HG03039 (cell line): ENCODE measurements around the gene CDH8.
"Not testable (repeated sequence)": the region's sequence is repeated elsewhere in the genome, so short reads cannot be mapped to it uniquely, and the experiment has no call there.

Experiments
- ATAC-seq: cut with Tn5 transposase; IDR thresholded peaks from one replicate; pipeline ENCODE4 v1.9.1; 2021; ENCODE audit warnings: mild to moderate bottlenecking, moderate library complexity; ENCODE audit not compliant: unreplicated experiment

CDH8 gene

DNA sequence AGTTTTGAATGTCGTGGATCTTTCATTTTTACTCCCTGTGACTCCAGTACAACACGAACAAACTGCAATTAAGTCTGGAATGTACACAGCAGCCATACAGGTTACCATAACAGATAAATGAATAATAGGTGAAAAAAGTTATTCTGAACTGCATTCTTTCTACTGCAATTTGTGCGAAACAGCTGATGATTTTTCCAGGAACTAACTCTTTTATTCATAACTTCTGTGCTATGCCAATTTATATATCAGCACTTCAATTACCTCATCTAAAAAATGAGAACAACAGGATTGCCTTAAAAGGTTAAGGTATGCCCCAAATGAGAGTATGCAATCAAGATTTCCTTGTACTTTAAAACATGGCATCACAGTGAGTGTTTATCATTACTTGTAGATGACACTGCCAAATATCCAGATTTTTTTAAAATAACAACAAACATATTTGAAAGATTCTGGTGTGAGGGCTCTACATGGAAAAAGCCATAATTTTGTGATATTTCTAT, 238.9 kb downstream of the CDH8 start:
- ATAC-seq = no peak

DNA sequence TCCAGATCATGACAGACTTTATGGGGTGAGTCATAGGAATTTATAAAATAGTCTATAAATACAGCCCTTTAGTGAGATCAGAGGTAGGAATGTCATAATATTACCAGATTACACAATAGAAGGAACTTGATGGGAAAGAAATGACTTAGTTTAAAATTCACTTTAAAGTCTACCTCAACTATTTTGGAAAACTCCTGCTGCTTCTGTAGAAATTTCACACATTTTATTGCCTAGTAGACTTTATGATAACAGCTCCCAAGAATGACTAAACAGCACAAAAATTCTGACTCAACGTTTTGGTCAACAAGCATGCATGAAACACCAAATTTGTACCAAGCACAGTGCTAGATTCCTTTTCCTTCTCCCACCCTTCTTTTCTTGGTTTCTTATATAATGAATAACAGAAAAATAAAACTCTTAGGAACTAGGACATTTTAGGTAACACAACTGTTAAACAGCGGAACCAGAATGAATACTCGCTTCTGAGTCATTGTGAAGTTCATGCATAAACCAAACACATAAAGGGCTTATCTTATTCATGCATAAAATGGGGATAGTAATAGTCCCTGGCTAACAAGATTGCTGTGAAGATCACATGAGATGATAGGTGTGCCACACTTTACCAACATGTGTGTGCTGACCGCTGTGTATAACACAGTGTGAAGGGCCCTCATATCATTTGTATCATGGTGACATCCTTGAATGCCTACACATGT, 243.9 kb downstream of the CDH8 start:
- ATAC-seq = no peak

DNA sequence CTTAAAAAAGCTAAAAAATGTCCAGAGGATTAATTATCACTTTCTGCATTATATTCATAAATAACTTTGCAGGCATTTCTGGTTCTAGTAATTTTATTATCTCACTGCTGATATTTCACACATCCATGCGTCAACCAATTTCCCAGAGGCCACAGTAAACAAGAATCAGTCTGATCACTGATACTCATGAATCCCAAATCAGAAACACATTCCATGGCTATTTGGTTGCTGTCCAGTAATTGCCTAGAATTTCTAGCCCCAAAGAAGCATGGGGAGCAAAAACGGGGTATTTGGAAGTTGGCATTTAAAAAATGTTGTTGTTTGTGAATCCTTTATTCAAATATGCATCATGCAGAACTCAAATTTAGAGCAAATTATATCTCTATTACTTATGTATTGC, 244.8 kb downstream of the CDH8 start:
- no peak for ATAC-seq

DNA sequence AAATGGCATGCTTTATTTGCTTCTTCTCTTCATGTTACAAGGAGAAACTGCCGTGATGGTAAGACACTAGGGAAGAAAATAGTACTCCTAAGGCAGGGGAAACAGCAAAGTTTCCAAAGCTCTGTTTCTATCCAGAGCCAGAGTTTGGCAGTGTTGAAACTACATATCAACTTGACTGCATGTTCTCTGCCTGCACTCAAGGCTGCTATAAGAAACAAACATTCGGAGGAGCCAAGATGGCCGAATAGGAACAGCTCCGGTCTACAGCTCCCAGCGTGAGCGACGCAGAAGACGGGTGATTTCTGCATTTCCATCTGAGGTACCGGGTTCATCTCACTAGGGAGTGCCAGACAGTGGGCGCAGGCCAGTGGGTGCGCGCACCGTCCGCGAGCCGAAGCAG, 254.4 kb downstream of the CDH8 start:
- not testable (repeated sequence) for ATAC-seq

GRCh38 chr16:61780161-61780560, 256.1 kb downstream of the CDH8 start:
- ATAC-seq = no peak

DNA sequence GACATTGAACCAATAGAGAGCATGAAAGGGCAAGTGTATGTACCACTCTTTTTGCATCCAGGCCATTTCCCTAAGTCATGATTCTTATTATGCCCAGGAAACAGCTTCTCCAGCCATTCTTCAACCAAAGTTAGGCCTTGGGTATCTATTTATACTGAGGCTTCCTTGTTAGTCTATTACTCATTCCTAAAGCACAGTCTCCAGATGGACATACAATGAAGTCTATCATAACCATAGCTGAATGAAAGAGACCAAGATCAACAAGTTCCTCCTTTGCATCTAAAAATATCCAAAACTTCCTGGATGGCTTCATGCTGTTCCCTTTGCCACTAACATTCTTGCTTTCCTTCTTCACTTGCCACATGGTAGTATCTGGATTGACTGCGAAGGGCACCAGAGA, 265.9 kb downstream of the CDH8 start:
- no peak for ATAC-seq

- ATAC-seq = no peak
These were observed 272.2 kb downstream of the CDH8 start for GRCh38 chr16:61763991-61764390.

GRCh38 chr16:61763013-61763412, 273.2 kb downstream of the CDH8 start:
- ATAC-seq = no peak

DNA sequence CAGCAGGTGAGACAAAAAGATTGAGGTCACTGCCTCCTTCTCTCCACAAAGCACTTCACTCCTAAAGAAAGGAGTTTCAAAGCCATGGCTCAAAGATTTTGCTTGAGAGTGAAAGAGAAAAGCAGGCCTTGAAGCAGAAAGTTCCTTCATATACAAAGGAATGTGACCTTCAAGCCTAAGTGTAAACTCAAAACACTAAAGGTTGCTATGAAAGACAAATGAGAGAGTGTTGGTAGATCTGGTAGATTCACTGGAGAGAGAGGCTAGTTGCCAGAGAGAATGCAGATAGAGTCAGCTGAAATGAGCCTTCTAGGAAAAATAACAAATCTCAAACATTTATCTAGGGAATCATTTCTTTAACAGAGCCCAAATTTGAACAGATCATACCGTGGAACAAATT, 305.2 kb downstream of the CDH8 start:
- no peak for ATAC-seq

DNA sequence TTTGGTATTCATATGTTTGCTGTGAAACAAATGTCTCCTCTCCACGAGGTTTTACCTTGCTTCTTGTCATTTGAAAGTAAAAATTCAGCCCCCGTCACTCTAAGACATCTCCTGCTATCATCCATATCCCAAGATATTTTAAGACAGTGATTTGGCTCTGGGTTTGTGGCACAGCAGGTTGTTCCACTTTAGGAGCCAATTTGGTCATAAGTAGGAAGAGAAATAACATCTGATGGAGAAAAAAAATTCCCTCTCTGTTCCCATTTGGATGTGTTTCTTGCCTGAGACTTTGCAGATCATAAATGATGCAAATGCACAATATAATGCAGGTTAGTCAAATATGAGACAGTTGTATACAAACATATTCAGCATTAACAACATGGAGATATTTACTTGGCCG, 309.5 kb downstream of the CDH8 start:
- ATAC-seq = no peak

GRCh38 chr16:61726125-61726524, 310.1 kb downstream of the CDH8 start:
- ATAC-seq = no peak

DNA sequence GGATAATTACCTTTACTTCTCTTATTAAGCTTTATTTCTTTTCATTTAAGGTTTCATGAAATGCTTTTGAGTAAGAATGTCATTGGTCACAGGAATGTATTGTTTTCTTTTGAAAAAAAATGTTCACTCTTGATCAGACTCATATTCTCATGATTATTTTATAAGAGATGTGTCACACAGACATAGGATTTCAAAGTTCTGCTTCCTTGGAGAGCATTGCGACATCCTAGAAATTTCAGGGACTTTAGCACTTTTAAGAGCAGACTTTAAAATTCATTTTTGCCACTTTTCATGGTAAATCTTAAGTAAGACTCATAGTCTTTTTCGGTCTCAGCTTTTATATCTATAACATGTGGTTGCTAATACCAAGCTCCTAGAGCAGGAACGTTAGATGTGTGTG, 314.7 kb downstream of the CDH8 start:
- no peak for ATAC-seq

DNA sequence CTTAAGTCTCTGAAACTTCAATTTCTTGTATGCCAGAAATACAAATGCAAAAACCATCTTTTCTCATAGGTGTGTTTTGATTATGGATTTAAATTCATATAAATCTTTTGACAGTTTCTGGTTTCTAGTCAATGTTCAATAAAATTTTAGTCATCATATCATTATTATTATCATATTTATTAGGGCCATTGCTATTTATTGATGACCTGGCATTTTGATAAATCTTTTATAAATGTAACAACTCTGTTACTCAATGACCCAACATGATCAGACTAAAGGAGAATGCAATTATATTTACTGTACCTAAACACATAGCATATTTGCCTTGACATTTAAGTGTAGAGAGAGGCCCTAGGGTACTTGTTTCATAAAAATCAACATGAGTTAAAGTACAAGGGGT, 320.8 kb downstream of the CDH8 start:
- ATAC-seq = no peak

- no peak for ATAC-seq
These were observed 322.5 kb downstream of the CDH8 start for GRCh38 chr16:61713787-61714186.

- not testable (repeated sequence) for ATAC-seq
These were observed 336.6 kb downstream of the CDH8 start for GRCh38 chr16:61699640-61700039.

GRCh38 chr16:61684541-61684940, 351.7 kb downstream of the CDH8 start:
- ATAC-seq = no peak

DNA sequence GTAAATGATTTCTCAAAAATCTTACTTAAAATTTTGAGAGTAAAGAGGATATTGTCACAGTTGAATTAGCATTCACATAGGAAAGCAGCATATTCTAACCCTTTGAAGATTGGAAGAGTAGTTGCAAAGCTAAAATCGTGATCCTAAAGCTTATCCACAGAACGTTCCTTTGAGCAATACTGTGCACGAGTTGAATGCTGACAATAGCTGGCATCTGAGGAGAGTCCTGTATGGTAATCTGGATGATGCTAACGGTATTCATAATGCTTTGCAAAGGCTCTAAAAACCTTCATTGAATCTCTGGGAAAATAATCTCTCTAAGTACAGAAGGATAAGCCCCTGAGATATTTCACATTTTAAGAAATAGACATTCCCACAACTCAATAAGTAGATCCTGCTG, 354.6 kb downstream of the CDH8 start:
- ATAC-seq = no peak

DNA sequence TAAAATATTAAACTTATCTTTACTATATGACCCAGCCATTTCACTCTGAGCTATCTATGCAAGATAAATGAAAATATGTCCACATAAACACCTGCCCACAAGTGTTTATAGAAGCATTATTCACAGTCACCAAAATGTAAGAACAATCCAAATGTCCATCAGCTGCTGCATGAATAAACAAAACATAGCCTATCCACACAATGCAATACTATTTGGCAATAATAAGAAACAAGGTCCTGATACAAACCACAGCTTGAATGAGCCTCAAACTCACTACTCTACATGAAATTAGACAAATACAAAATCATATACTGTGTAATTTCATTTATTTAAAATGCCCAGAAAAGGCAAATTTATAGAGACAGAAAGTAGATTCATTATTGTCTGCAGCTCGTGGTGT, 355.1 kb downstream of the CDH8 start:
- no peak for ATAC-seq

DNA sequence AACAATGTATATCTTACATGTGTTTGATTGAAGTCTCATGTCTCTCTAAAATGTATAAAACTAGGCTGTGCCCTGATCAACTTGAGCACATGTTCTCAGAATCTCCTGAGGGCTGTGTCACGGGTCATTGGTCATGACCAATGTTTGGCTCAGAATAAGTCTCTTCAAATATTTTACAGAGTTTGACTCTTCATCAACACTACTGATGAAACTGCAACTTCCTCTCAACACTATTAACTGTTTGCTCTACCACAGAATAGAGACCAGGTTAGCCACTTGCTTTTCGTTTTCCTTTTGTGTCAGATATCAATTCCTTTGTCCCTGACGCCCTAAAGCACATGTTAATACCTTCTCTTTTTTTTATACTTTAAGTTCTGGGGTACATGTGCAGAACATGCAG, 358.1 kb downstream of the CDH8 start:
- no peak for ATAC-seq

- no peak for ATAC-seq
These were observed 358.5 kb downstream of the CDH8 start for GRCh38 chr16:61677776-61678175.

GRCh38 chr16:61676740-61677139, 359.5 kb downstream of the CDH8 start:
- ATAC-seq = no peak

DNA sequence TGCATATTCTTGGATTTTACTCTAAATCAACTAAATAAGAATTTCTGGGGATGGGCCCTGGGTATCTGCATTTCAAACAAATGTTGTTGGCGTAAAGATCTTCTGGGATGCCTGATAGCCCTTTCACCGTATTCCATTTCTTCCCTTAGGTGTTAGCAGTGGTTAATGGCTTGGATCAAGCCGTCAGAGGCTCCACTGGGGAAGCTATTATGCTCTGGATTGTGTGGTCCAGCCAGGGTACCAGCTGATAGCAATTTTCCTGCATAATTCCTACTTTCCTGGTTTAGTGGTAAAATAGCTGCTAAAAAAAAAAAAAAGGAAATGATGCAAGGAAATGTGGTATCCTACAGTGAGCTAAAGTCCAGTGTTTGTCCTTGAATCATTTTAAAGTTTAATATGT, 365.1 kb downstream of the CDH8 start:
- ATAC-seq = no peak

DNA sequence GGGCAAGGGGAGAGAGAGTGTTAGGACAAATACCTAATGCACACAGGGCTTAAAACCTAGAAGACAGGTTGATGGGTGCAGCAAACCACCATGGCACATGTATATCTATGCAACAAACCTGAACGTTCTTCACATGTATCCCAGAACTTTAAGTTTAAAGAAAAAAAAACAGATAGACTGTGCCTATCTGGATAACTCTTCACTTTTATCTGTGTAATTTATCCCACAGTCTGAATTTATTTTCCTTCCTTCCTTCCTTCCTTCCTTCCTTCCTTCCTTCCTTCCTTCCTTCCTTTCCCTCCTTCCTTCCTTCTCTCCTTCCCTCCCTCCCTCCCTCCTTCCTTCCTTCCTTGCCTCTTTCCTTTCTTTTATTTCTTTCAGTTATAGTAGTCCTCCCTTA, 370.7 kb downstream of the CDH8 start:
- ATAC-seq = no peak
